Vagina (tissue), 2 donors: Measurements from ENCODE around the gene EBF4.

Source experiments
- CTCF ChIP-seq, 3 experiments: fragments of 450-650 bp in 2 of 3; fragments of 200-600 bp in 1 of 3; sonication (generic) in 1 of 3; IDR thresholded peaks; one replicate each; pipeline ENCODE4 v1.5.1; 2017 to 2019; ENCODE audit warnings: antibody characterized with exemption in 3 of 3, mild to moderate bottlenecking in 2 of 3, moderate library complexity in 2 of 3
- POLR2A ChIP-seq, 2 donors: fragments of 450-650 bp; IDR thresholded peaks; one replicate each; pipeline ENCODE4 v1.6.1; 2017; ENCODE audit warnings: antibody characterized with exemption in 2 of 2, mild to moderate bottlenecking in 2 of 2, moderate library complexity in 2 of 2

- TF ChIP-seq CTCF (IDR thresholded peaks at IDR 0.05) (no peak), POLR2A (IDR thresholded peaks at IDR 0.05) (no peak)
These were observed 70.6 kb downstream of the EBF4 start for GRCh38 chr20:2763186-2763585.
